LNCaP clone FGC (cell line): ENCODE data around the gene CACNA1A.

Experiments used
- DNase-seq: peaks from one replicate; pipeline ENCODE4 v3.0.0-alpha.2; 2011; ENCODE audit warnings: low read depth
- H3K4me3 ChIP-seq: 2 replicates; pipeline ENCODE4 v1.5.1; 2011; ENCODE audit warnings: mild to moderate bottlenecking, low read depth, low read length, control low read depth
- CTCF ChIP-seq: IDR thresholded peaks from 2 replicates; pipeline ENCODE4 v1.5.1; 2012; ENCODE audit warnings: mild to moderate bottlenecking; ENCODE audit not compliant: control insufficient read depth, insufficient read depth; ENCODE audit errors: extremely low read depth

The CACNA1A gene

GRCh38 chr19:13411899-13412298 lies 94.4 kb downstream of the CACNA1A start:
- DNase-seq, result no peak
- H3K4me3 ChIP-seq, result no peak overlapping the region
- TF ChIP-seq CTCF, result no peak

- DNase-seq, result no peak
- TF ChIP-seq CTCF, result no peak
- no peak overlapping the region for H3K4me3 ChIP-seq
Measured at GRCh38 chr19:13410946-13411345, 95.3 kb downstream of the CACNA1A start.

GRCh38 chr19:13408889-13409518 lies 97.3 kb downstream of the CACNA1A start:
- no peak for DNase-seq
- no peak for TF ChIP-seq CTCF
- H3K4me3 ChIP-seq, result no peak overlapping the region

GRCh38 chr19:13404236-13404635 lies 102.0 kb downstream of the CACNA1A start:
- TF ChIP-seq CTCF, result no peak
- H3K4me3 ChIP-seq, result no peak overlapping the region

GRCh38 chr19:13401388-13401787 lies 104.9 kb downstream of the CACNA1A start:
- no peak for TF ChIP-seq CTCF
- no peak for DNase-seq
- no peak overlapping the region for H3K4me3 ChIP-seq

More at GRCh38 chr19:13404236-13404635, 102.0 kb downstream of the CACNA1A start:
- no peak for DNase-seq

GRCh38 chr19:13400296-13400695 lies 106.0 kb downstream of the CACNA1A start:
- H3K4me3 ChIP-seq, result no peak overlapping the region
- TF ChIP-seq CTCF, result no peak
- DNase-seq, result no peak

- no peak for TF ChIP-seq CTCF
- no peak overlapping the region for H3K4me3 ChIP-seq
- no peak for DNase-seq
Measured at GRCh38 chr19:13399746-13400145, 106.5 kb downstream of the CACNA1A start.
